ENCODE results near the gene DNAJB12. TPM values are rescaled to one million over a fixed set of nuclear protein-coding genes. Genes with fewer than 3 reads are reported as not detected.
"Not testable (repeated sequence)": the region's sequence is repeated elsewhere in the genome, so short reads cannot be mapped to it uniquely, and the experiment has no call there.

DNAJB12 gene
- total RNA-seq, 2 donors from 2014 or later: 25.8 to 33.4 TPM

DNA sequence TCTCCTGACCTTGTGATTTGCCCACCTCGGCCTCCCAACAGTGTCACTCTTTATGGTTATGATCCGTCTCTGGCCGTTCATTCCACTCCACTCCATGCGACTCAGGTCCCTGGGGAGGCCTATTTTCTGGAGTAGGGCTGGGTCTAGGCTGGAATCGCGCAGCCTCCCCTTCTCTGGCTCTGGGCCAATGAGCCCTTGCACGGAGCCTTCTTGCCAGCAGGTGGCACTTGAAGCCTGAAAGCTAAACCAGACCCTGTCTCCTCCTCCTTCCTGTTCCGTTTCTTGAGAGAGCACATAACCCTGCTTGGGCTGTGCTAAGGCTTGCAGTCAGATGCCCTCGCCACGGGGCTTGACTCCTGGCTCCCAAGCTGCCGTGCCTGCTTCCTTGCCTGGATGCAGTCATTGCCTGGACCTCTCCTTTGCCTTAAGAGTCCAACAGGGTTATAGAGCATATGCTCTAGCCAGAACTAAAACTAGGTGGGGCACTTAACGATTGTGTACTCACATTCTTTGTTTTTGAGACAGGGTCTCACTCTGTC lies 9.6 kb upstream of the DNAJB12 start:
- intact Hi-C loops (cut with DNase I): loop anchor here (2.0 to 10.0 kb wide), 6 partner anchors 330 to 800 kb away; partner anchors contain the start of genes MCU (in 2 of the 2), ECD (in 1 of the 2) and FAM149B1 (in 1 of the 2)
- peak; percentile 90 for DNase-seq

DNA sequence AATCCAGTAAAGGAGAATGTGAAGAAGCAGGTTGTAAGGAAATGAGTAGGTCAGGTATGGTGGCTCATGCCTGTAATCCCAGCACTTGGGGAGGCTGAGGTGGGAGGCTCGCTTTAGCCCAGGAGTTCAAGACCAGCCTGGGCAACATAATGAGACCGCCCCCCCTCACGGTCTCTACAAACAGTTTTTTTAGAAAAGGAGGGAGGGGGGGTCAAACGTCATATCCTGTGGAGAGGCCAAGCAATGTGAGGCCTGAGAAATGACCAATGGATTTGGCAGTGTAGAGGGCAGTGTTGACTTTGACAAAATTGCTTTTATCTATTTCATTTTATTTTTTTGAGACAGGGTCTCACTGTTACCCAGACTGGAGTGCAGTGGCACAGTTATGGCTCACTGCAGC lies 2.3 kb upstream of the DNAJB12 start:
- intact Hi-C loops (cut with DNase I): no loop called here
- no peak for DNase-seq
- no peak for ATAC-seq

More for the DNA sequence above, 9.6 kb upstream of the DNAJB12 start:
- ATAC-seq: peak; percentile 97 to 98

DNA sequence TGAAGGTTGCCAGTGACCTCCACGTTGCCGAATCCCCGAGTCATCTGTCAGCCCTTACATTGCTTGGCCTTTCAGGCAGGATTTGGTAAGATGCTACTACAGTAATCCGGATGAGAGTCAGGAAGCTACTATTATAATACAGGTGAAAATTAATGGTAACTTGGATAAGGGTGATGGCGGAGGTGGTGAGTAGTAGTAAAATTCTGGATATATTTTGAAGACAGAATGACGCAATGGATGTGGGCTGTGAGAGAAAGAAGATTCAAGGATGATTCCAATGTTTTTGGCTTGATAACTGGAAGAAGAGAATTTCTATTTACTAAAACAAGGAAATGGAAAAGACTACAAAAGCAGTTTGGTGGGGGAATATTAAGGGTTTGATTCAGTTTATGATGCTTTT lies 1.4 kb upstream of the DNAJB12 start:
- intact Hi-C loops (cut with DNase I): no loop called here
- DNase-seq: no peak
- no peak for ATAC-seq

DNA sequence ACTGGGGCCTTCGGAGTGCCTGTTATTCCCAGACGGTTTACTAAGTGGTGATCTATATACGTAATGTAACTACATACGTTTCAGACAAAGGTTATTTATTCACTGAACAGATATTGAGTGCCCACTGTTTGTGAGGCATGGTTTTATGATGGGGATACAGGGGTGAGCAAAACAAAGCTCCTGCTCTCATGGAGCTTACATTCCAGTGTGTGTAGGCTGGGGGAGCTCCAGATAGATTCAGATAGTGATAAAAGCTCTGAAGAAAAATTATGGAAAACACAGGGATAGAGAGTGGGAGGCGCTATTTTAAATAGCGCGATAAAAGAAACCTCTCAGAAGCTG lies 466 bp upstream of the DNAJB12 start:
- DNase-seq (no peak), ATAC-seq (no peak)
- intact Hi-C loops (cut with DNase I): no loop called here

DNA sequence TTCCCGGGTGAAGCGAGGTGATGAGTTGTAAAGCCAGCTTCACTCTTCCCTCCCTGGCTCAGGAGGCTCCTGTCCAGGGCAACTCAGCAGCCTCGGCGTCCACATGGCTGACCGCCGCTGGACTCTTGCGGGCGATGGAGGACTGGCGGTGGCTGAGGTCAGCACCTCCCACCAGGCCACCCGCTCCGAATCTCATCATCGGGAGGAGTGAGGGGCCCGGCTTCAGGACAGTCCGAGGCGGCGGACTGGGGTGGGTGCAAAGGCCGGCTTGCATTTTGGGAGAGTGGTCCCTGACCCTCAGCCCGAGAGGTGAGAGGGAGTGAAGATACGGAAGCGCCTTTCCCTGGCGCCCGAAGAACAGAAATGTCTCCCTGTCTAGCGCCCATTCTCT lies 759 bp downstream of the DNAJB12 start:
- intact Hi-C loops (cut with DNase I): no loop called here
- DNase-seq (no peak), ATAC-seq (peak; percentile 16 to 21)

DNA sequence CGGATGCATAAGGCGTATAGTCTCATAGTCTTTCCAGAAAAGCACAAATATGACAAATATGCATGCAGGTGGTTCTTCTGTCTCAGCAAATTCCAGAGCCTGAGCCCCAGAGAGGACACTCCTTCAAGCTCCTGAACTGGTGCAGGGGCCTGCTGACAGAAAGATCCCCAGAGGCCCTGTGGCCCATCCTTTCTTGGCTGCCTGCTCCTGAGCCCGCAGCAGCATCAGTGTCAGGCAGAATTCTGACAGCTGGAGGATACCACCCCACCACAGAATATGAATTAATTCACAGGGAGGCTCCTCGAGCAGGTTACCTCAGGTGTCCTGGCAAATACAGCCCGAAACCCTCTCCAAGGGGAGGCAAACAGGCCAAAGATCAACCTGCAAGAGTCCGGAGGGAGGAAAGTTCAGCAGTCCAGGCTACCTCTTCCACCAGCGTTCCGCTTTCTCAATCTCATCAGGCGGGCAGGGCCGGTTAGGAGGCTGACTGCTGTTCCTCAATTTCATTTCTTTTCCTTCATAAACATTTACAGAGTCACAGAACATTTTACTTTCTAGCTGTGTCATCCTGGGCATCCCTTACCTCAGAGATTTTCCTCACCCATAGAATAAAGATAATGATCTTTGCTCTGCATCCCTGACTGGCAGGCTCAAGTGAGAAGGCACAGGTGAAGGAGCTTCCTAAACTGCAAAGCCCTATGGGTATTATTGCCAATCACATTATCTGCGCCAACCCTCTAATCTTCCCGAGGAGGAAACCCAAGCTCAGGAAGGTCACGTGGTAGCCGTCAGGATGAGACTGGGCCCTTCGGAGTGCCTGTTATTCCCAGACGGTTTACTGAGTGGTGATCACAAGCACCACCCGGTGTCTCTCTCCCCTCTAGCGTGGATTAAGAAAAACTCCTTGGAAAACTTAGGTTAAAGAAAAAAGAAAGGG lies 1.4 kb downstream of the DNAJB12 start:
- DNase-seq (no peak), ATAC-seq (peak in 1 of 2 donors; percentile 1)

DNA sequence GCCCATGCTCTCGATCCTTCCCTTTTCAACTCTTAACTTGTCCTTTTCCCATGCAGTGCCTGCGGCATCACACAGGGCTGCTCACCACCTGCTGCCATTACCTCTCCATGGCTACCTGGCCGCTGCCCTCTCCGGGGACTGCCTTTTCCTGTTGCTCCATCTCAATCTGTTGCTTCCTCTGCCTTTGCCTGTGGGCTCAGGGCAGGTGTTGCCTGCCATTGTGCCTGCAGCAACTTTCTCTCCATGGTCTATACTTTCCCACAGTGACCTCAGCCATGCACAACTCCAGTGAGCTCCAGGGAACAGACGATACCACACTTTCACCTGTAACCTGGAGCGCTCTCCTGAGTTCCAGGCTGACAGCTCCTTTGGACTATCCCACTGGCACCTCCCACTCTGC lies 3.2 kb downstream of the DNAJB12 start:
- DNase-seq (no peak), ATAC-seq (no peak)
- intact Hi-C loops (cut with DNase I): no loop called here

More for the DNA sequence above, 1.4 kb downstream of the DNAJB12 start:
- intact Hi-C loops (cut with DNase I): no loop called here

DNA sequence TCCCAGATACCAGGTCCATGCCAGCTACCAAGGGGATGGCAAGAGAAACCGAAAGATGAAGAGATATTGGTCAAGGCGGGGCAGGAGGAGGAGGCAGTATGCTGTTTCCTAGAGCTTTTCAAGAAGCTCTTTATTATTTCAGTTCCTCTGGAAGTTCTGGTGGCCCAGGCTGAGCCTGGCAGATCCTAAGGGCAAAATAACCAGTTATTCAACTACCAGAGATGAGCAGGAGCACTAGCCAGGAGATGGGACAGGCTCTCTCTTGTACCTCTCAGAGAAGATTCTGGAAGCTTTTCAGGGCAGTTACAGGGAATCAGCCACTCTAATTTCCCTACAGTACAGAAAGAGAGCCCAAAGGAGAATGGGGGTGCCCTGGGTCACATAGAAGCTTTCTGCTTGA lies 5.3 kb downstream of the DNAJB12 start:
- intact Hi-C loops (cut with DNase I): no loop called here
- ATAC-seq (no peak), DNase-seq (no peak)

DNA sequence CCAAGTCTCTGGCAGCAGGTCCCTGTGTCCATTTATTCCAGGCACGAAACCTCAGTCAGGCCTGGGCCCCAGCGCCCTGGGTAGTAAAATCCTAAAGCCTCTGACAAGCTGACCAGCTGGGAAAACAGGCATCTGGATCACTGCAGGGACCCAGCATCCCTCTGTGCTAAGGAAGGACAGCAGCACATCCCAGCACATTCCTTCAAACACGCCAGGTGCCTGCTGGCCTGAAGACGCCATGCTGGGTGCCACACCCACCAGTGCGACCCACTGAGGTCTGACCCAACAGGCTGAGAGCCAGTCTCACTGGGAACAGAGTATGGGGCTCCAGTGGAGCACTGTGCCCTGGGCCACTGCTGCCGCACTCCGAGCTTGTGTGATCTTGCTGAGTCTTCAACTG lies 6.4 kb downstream of the DNAJB12 start:
- ATAC-seq (no peak), DNase-seq (no peak)
- intact Hi-C loops (cut with DNase I): no loop called here

DNA sequence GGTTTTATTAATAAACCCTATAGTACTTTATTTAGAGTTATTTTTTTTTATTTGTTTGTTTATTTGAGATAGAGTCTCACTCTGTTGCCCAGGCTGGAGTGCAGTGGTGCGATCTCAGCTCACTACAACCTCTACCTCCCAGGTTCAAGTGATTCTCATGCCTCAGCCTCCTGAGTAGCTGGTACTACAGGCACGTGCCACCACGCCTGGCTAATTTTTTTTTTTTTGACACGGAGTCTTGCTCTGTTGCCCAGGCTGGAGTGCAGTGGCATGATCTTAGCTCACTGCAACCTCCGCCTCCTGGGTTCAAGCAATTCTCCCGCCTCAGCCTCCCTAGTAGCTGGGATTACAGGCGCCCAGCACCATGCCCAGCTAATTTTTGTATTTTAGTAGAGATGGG lies 8.6 kb downstream of the DNAJB12 start:
- intact Hi-C loops (cut with DNase I); ATAC-seq; DNase-seq: not testable (repeated sequence)

DNA sequence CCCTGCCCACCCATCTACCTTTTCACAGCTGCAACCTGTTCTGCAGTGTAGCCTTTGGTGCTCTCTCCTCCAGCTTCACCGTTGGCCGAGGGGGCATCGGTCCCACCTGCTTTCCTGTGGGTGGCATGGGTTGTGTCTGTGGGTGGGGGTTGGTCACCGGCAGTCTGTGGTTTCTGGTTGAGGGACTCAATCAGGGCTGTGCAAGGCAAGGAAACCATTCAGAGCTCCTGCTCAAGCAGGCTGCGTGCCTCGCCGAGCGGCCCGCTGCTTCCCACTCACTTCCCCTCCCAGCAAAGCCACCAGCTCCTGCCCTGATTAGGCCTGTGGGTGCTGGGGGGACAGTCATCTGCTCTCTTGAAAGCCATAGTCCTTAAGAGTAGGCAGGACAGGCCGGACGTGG lies 9.8 kb downstream of the DNAJB12 start:
- ATAC-seq: no peak
- intact Hi-C loops (cut with DNase I): no loop called here

DNA sequence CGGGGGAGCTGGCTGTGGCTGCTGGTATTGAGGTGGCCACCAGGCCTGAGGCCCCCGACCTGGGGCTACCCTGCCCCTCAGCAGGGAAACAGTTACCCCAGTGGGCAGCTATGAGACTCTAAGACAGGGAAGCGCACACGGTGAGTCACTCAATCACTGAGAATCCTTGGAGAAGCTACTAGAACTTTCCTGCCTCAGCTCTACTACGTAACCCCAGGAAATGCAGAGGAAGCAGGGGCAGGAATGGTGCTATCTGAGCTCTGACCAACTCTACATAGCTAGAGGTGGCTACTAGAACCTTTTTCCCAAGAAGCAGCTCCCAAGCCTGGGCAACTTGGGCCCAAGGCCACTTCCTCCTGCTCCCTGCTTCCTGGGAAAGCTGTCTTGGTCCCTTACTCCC lies 11.8 kb downstream of the DNAJB12 start:
- intact Hi-C loops (cut with DNase I): no loop called here
- DNase-seq: no peak
- no peak for ATAC-seq

More for the DNA sequence above, 9.8 kb downstream of the DNAJB12 start:
- no peak for DNase-seq

DNA sequence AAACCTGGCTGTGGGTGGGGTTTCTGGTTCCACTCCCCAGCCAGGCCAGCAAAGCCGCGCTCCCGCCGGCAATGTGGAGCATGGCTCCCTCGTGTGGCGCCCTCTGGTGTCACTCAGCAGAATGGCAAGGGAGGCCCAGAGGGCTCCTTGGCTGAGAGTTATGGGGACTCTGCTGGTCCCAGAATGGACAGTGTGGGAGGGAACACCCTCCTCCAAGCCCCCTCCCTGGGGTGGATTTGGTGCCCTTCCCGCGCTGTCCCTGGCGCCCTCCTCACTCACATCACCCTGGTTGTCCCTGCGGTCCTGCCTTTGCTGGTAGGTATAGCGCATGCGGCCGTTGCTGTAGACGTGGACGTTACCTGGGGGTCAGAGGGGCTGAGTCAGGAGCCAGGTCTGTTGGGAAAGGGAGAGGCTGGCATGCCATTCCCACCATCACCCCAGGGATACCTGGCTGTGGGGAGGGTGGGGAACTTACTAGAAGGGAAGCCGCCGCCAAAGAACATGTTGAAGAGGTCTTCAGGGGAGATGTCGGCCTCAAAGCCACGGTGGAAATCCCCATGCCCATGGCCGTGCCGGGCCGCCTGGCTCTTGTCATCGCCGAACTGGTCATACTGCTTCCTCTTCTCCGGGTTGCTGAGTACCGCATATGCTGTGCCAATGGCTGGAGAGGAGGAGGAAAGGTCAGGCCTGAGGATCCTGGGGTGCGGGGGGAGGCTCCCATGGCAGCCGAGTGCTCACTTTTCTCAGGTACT lies 14.0 kb downstream of the DNAJB12 start:
- DNase-seq (peak; percentile 81), ATAC-seq (peak; percentile 22 to 28)
- intact Hi-C loops (cut with DNase I): no loop called here

DNA sequence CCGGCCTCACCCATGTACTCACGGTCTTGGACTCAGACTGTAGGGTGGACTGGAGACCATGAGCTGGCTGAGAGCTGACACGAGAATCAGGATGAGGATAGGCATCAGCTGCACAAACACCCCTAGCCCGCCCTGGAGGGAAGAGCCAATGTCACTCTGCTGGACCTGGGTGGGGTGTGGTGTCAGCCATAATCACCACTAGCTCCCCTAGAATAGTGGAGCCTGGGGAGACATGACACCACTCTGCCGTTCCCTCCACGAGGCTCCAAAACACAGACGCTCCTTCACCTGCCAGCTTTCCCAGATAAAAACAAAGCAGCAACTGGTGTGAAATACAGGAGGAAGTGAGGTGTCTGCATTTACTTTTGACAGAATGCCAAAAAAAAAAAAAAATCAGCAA lies 16.5 kb downstream of the DNAJB12 start:
- no peak for ATAC-seq
- intact Hi-C loops (cut with DNase I): loop anchor here (5.0 to 10.0 kb wide), 5 partner anchors 113 to 283 kb away; no protein-coding TSS in a partner anchor
- DNase-seq: no peak

DNA sequence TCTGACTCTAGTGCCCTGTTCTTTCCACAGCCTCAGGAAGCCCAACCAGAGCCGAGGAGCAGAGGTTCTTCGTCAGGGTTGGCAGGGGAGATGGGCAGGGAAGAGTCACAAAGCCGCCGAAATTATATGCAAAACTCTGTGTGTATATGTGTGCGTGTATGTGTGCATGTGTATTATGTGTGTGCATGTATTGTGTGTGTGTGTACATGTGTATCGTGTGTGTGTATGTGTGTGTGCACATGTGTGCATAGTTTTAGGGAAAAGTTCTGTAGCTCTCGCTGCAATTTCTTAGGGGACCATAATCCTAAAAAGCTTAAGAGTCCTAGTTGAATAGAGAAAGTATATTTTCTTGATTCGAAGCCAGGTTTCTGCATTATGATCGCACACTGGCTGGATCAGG lies 17.0 kb downstream of the DNAJB12 start:
- ATAC-seq: no peak
- intact Hi-C loops (cut with DNase I): loop anchor here (5.0 to 10.0 kb wide), 5 partner anchors 113 to 283 kb away; no protein-coding TSS in a partner anchor
- DNase-seq: no peak

DNA sequence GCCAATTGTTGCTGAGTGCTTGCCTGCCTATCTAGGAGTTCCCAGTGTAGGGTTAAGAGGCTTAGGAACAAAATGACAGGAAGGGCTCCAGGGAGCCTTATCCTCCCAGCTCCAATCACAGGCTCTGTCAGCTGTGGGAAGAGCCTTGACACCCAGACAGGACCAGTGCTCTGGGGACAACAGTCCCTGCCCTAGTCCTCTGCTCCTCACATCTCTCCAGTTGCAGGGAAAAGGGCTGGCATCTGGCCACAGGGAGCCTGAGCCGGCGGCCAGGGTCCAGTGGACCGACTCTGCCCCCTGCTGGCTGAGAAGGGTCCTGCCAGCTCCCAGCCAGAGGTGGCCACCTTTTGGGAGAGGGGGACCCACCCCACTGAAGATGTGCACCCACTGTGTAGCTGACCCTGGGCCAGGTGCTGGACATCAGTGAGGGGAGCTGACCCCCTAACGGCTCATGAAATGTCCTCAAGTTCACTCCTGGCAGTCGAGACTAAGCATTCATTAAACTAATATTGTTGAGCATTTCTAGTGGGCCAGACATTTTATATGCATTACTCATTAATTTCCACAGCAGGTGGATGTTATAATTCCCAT lies 17.6 kb downstream of the DNAJB12 start:
- peak; percentile 92 for DNase-seq
- intact Hi-C loops (cut with DNase I): loop anchor here (5.0 to 10.0 kb wide), 5 partner anchors 112 to 282 kb away; no protein-coding TSS in a partner anchor
- ATAC-seq: peak in 1 of 2 donors; percentile 28

DNA sequence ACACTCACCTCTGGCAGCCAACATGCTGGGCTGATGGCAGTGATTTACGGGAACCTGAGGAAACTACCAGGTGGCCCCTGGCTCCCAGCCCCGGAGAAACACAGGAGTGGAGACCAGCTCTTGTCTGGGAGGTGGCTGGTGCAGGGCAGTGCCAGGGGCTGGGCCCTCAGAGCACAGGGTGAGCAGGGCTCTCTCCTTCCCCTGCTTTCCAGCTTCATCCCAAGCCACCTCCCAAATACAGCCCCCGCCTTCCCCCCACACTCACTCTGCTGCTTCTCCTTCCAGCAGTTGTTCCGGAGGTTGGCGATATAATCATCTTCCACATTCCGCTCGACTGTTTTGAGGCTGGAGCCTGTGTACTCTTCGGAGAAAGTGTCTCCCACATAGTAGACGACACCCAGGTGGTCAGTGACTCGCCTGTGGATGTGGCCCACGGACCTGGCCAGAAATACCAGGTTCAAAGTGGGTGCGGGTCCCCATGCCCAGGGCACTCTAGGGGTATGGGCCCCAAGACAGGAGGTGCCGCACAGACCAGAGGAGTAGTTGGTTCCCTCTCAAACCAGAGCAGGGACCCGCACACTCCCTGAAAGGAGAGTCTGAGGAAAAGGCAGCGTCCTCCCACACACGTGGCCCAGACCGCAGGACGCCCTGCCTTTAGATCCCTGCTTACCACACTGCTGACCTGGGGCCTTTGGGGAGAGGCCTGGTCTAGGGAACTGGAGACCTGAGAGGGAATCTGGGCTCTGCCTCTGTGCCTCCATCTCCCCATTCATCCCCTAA lies 18.3 kb downstream of the DNAJB12 start:
- no peak for ATAC-seq

More for the DNA sequence above, 18.3 kb downstream of the DNAJB12 start:
- DNase-seq: no peak
- intact Hi-C loops (cut with DNase I): loop anchor here (5.0 to 10.0 kb wide), 5 partner anchors 112 to 282 kb away; no protein-coding TSS in a partner anchor

Measured in left cardiac atrium (tissue), 4 donors.